ENCODE results near the gene SMU1. TPM values are rescaled to one million over a fixed set of nuclear protein-coding genes. Genes with fewer than 3 reads are reported as not detected.
A peak's percentile ranks its signal among the peaks of the same experiment; 100 is the strongest.

Gene SMU1
- total RNA-seq, 4 donors from 2014 or later = 19.7 to 24.2 (median 21.9) TPM

- WGBS, 2 donors (ENCODE audit: low coverage in 1 of 2) = 0 to 2% methylated on average over 9 to 11 of the region's 41 CpGs
These were observed 32.3 kb downstream of the SMU1 start for GRCh38 chr9:33044162-33044673.

GRCh38 chr9:33043671-33044070, 32.8 kb downstream of the SMU1 start:
- 5 to 21% methylated on average over 4 to 8 of the region's 8 CpGs for WGBS, 2 donors (ENCODE audit: low coverage in 1 of 2)
- no peaks in the 10 kb centered on the region for H3K9me3 ChIP-seq
- peak overlapping the region; percentile 74 to 99 (median 94) for H3K27ac ChIP-seq
- ATAC-seq = no peak
- TF ChIP-seq CTCF (IDR thresholded peaks at IDR 0.05) = no peak
- TF ChIP-seq EP300 (IDR thresholded peaks at IDR 0.05) = no peak
- TF ChIP-seq POLR2A (IDR thresholded peaks at IDR 0.05) = no peak
- no peak for TF ChIP-seq POLR2AphosphoS5 (IDR thresholded peaks at IDR 0.05)
- H3K4me3 ChIP-seq = peak overlapping the region; percentile 52 to 58
- H3K4me1 ChIP-seq = peaks cover 0 to 23% (median 6%) of the 10 kb centered on the region in 3 donors
- peaks cover 5 to 61% of the 10 kb centered on the region in 2 donors for H3K36me3 ChIP-seq
- H3K27me3 ChIP-seq = no peaks in the 10 kb centered on the region

More at GRCh38 chr9:33044162-33044673, 32.3 kb downstream of the SMU1 start:
- peak; percentile 94 for ATAC-seq
- Histone ChIP-seq H3K27ac (peak overlapping the region; percentile 74 to 99 (median 94)), H3K4me1 (peaks cover 0 to 23% (median 6%) of the 10 kb centered on the region in 3 donors), H3K36me3 (peaks cover 0 to 61% of the 10 kb centered on the region in 2 donors), H3K27me3 (no peaks in the 10 kb centered on the region), H3K9me3 (no peaks in the 10 kb centered on the region), H3K4me3 (peak overlapping the region; percentile 52 to 58)
- TF ChIP-seq CTCF (IDR thresholded peaks at IDR 0.05) (peak in 1 of 4 experiments; percentile 13), EP300 (IDR thresholded peaks at IDR 0.05) (no peak), POLR2A (IDR thresholded peaks at IDR 0.05) (peak in 1 of 2 donors; percentile 48), POLR2AphosphoS5 (IDR thresholded peaks at IDR 0.05) (peak; percentile 82)

- 60 to 72% methylated on average over 8 of the region's 8 CpGs for WGBS, 2 donors (ENCODE audit: low coverage in 1 of 2)
- peak overlapping the region in 1 of 4 donors; percentile 55 for H3K27ac ChIP-seq
- no peak for TF ChIP-seq POLR2A (IDR thresholded peaks at IDR 0.05)
These were observed 34.0 kb downstream of the SMU1 start for GRCh38 chr9:33042473-33042872.

GRCh38 chr9:33041432-33042188, 34.9 kb downstream of the SMU1 start:
- ATAC-seq = no peak
- 73 to 80% methylated on average over 5 to 10 of the region's 10 CpGs for WGBS, 2 donors (ENCODE audit: low coverage in 1 of 2)
- no peaks in the 10 kb centered on the region for H3K27me3 ChIP-seq

More at GRCh38 chr9:33042473-33042872, 34.0 kb downstream of the SMU1 start:
- H3K4me3 ChIP-seq = no peak overlapping the region
- H3K9me3 ChIP-seq = no peaks in the 10 kb centered on the region
- H3K4me1 ChIP-seq = peaks cover 0 to 23% (median 6%) of the 10 kb centered on the region in 3 donors
- no peaks in the 10 kb centered on the region for H3K27me3 ChIP-seq
- H3K36me3 ChIP-seq = peaks cover 9 to 61% of the 10 kb centered on the region in 2 donors
- ATAC-seq = no peak

More at GRCh38 chr9:33041432-33042188, 34.9 kb downstream of the SMU1 start:
- H3K4me3 ChIP-seq = no peak overlapping the region
- H3K27ac ChIP-seq = no peak overlapping the region
- TF ChIP-seq CTCF (IDR thresholded peaks at IDR 0.05) (no peak), POLR2AphosphoS5 (IDR thresholded peaks at IDR 0.05) (peak; percentile 29), EP300 (IDR thresholded peaks at IDR 0.05) (no peak)
- H3K36me3 ChIP-seq = peaks cover 10 to 61% of the 10 kb centered on the region in 2 donors
- no peaks in the 10 kb centered on the region for H3K9me3 ChIP-seq
- H3K4me1 ChIP-seq = peaks cover 0 to 23% (median 6%) of the 10 kb centered on the region in 3 donors

Data from gastroesophageal sphincter (tissue), 4 donors.